Heart left ventricle (tissue), 16 donors: ENCODE results near the gene CCL1. TPM values are rescaled to one million over a fixed set of nuclear protein-coding genes. Genes with fewer than 3 reads are reported as not detected.

ENCODE experiments used
- ATAC-seq, 4 donors: fragments of 200-7000 bp; cut with Tn5 transposase; one replicate each; pipeline ENCODE4 v1.9.1; 2020 to 2022; ENCODE audit warnings: moderate library complexity in 4 of 4, mild to moderate bottlenecking in 3 of 4, moderate number of reproducible peaks in 1 of 4
- DNase-seq, 5 donors: peaks; one replicate each; pipeline ENCODE4 v3.0.0-alpha.2; 2020
- H3K27ac ChIP-seq, 12 donors: fragments of 200-600 bp; sonication (generic) in 4 of 12; one replicate each; pipeline versions ENCODE4 v1.5.0 to v1.8.0; 2016 to 2022; ENCODE audit warnings: mild to moderate bottlenecking in 2 of 12
- H3K27me3 ChIP-seq, 9 donors: fragments of 200-600 bp; sonication (generic) in 2 of 9; one replicate each; pipeline versions ENCODE4 v1.5.1 to v1.8.0; 2016 to 2022; ENCODE audit warnings: mild to moderate bottlenecking in 3 of 9
- H3K36me3 ChIP-seq, 9 donors: fragments of 200-600 bp; sonication (generic) in 2 of 9; one replicate each; pipeline versions ENCODE4 v1.5.0 to v1.8.0; 2018 to 2022; ENCODE audit warnings: mild to moderate bottlenecking in 2 of 9
- H3K4me1 ChIP-seq, 12 donors: fragments of 200-600 bp; sonication (generic) in 4 of 12; one replicate each; pipeline versions ENCODE4 v1.5.0 to v1.8.0; 2016 to 2022; ENCODE audit warnings: mild to moderate bottlenecking in 3 of 12
- H3K4me3 ChIP-seq, 12 donors: fragments of 200-600 bp; sonication (generic) in 4 of 12; one replicate each; pipeline versions ENCODE4 v1.5.0 to v1.8.0; 2017 to 2022; ENCODE audit warnings: mild to moderate bottlenecking in 9 of 12, moderate library complexity in 4 of 12
- H3K9me3 ChIP-seq, 12 donors: fragments of 200-600 bp; sonication (generic) in 4 of 12; one replicate each; pipeline versions ENCODE4 v1.5.0 to v1.8.0; 2016 to 2022; ENCODE audit warnings: mild to moderate bottlenecking in 1 of 12
- POLR2A ChIP-seq, 2 donors: fragments of 450-650 bp; IDR thresholded peaks; one replicate each; pipeline ENCODE4 v1.6.1; 2017; ENCODE audit warnings: antibody characterized with exemption in 2 of 2, mild to moderate bottlenecking in 2 of 2, moderate library complexity in 2 of 2
- WGBS, 4 donors: extraction: QIAGEN DNeasy Blood & Tissue Kit in 2 of 4; methylation state at CpG; one replicate each; pipeline versions ENCODE4 v1.1.5 to v1.1.7; 2013 to 2018; 5-methylcytosine and 5-hydroxymethylcytosine counted together
- intact Hi-C, 10 donors: fragments of 100-400 bp; cut with DNase I; formaldehyde crosslinking; loops; one replicate each; pipeline versions ENCODE4 v1.11.1 to v1.14.2; 2022
- polyA plus RNA-seq, 2 donors: library from polyadenylated mRNA; stranded (reverse); fragments of 200-250 nt; gene quantifications; one replicate each; pipeline ENCODE4 v1.2.3, GENCODE V29; 2013
- total RNA-seq, 9 donors: library from RNA; depleted of rRNA in 2 of 9; stranded (reverse); fragments of >200 nt in 2 of 9; fragmentation: NEBNext Ultra II Directional in 3 of 9; extraction: Animal tissue kit (Norgen Biotek cat#: 25700) in 3 of 9; gene quantifications; one replicate each; pipeline versions ENCODE4 v1.1.0 to v1.2.4, GENCODE V29; 2016 to 2023
- TF ChIP-seq, protein P1 (sequence below), 12 donors: fragments of 200-600 bp; sonication (generic) in 4 of 12; IDR thresholded peaks; one replicate each; pipeline versions ENCODE4 v1.5.0 to v1.8.0; 2018 to 2022; ENCODE audit warnings: antibody characterized with exemption in 12 of 12, mild to moderate bottlenecking in 5 of 12
- donor health status: ischemic (EF 13 %, LVEDD 7.1; RV severe dilation, severe dysfunction).
- donor health status: healthy with polysubstance abuse.
- donor health status: DM: no; HTN: yes; CAD: no.
- donor health status: DM: no; HTN: no; CAD: no.
- donor health status: ischemic (EF 25% LVEDD 6.9; RV normal size, moderate dysfunction).
- donor health status: ischemic (EF 25% LVEDD 5.7; RV mildly dilated, moderate dysfunction).
- donor health status: healthy.
- donor health status: DM: yes; HTN: yes; CAD: no.
- donor health status: ischemic (EF 35%, LVEDD 5.7; RV mildly dilated, moderate dysfunction).
- donor health status: nonischemic (EF 11% LVEDD 7.7; RV severe dilation, severe dysfunction).
- donor health status: DM: yes; HTN: yes; CAD: no.
- donor health status: PGD.
- donor health status: ischemic (EF 29% LVEDD 5.4; RV normal size, mild dysfunction).
- donor health status: nonischemic (EF 23%, LVEDD 6.1; RV moderate dilation, normal function).

The CCL1 gene
- total and polyA plus RNA-seq, 11 donors = not detected

GRCh38 chr17:34397265-34397664 lies 34.2 kb upstream of the CCL1 start:
- no peak for TF ChIP-seq POLR2A (IDR thresholded peaks at IDR 0.05)
- TF ChIP-seq, protein P1, sequence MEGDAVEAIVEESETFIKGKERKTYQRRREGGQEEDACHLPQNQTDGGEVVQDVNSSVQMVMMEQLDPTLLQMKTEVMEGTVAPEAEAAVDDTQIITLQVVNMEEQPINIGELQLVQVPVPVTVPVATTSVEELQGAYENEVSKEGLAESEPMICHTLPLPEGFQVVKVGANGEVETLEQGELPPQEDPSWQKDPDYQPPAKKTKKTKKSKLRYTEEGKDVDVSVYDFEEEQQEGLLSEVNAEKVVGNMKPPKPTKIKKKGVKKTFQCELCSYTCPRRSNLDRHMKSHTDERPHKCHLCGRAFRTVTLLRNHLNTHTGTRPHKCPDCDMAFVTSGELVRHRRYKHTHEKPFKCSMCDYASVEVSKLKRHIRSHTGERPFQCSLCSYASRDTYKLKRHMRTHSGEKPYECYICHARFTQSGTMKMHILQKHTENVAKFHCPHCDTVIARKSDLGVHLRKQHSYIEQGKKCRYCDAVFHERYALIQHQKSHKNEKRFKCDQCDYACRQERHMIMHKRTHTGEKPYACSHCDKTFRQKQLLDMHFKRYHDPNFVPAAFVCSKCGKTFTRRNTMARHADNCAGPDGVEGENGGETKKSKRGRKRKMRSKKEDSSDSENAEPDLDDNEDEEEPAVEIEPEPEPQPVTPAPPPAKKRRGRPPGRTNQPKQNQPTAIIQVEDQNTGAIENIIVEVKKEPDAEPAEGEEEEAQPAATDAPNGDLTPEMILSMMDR (IDR thresholded peaks at IDR 0.05) = no peak
- H3K27ac ChIP-seq = no peak overlapping the region
- DNase-seq (no peak), ATAC-seq (no peak)
- peaks cover 0 to 34% (median 0%) of the 10 kb centered on the region in 9 donors for H3K27me3 ChIP-seq
- intact Hi-C loops = loop anchor here in 1 of 10 donors (10.0 kb wide), 1 partner anchor 482 kb away; no protein-coding TSS in a partner anchor
- peaks cover 0 to 17% (median 0%) of the 10 kb centered on the region in 12 donors for H3K4me1 ChIP-seq
- H3K9me3 ChIP-seq = no peaks in the 10 kb centered on the region
- H3K4me3 ChIP-seq = no peak overlapping the region
- no peaks in the 10 kb centered on the region for H3K36me3 ChIP-seq

DNA sequence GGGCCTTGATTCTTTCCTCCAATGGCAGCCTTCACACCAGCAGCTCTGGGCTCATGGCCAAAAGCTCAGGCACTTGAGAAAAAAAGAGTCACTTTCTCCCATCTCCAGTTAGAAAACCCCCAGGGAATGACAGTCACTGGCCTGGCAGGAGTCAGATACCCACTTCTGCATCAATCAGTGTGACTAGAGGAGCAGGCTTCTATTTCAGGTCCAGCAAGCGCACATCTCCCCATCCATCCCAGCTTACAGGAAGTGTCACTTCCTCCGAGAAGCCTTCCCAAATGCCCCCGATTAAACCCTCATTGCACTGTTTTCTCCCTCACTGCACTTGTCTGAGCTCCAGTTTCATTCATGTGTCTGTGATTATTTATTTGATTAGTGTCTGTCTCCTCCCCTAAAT lies 30.4 kb upstream of the CCL1 start:
- no peak for ATAC-seq
- Histone ChIP-seq H3K4me3 (no peak overlapping the region), H3K4me1 (peaks cover 0 to 2% (median 0%) of the 10 kb centered on the region in 12 donors), H3K36me3 (no peaks in the 10 kb centered on the region), H3K27ac (no peak overlapping the region), H3K27me3 (peaks cover 0 to 26% (median 0%) of the 10 kb centered on the region in 9 donors), H3K9me3 (no peaks in the 10 kb centered on the region)
- DNase-seq = no peak
- TF ChIP-seq, protein P1 (IDR thresholded peaks at IDR 0.05) = no peak
- no peak for TF ChIP-seq POLR2A (IDR thresholded peaks at IDR 0.05)
- intact Hi-C loops = loop anchor here in 1 of 10 donors (10.0 kb wide), 1 partner anchor 479 kb away; no protein-coding TSS in a partner anchor
- 60 to 71% (median 68%) methylated on average over 3 of the region's 3 CpGs for WGBS, 4 donors

- H3K36me3 ChIP-seq = no peaks in the 10 kb centered on the region
- H3K9me3 ChIP-seq = no peaks in the 10 kb centered on the region
- WGBS, 4 donors = 58 to 69% (median 60%) methylated on average over 2 of the region's 2 CpGs
- H3K27me3 ChIP-seq = peaks cover 0 to 7% (median 0%) of the 10 kb centered on the region in 9 donors
- H3K4me1 ChIP-seq = peaks cover 0 to 18% (median 0%) of the 10 kb centered on the region in 12 donors
- no peak for TF ChIP-seq POLR2A (IDR thresholded peaks at IDR 0.05)
- DNase-seq = no peak
- no peak for ATAC-seq
- H3K27ac ChIP-seq = no peak overlapping the region
- intact Hi-C loops = loop anchor here in 1 of 10 donors (10.0 kb wide), 1 partner anchor 476 kb away; no protein-coding TSS in a partner anchor
- H3K4me3 ChIP-seq = no peak overlapping the region
Measured at GRCh38 chr17:34391241-34391640, 28.2 kb upstream of the CCL1 start.

- no peak overlapping the region for H3K4me3 ChIP-seq
- no peak for DNase-seq
- peaks cover 0 to 11% (median 0%) of the 10 kb centered on the region in 9 donors for H3K27me3 ChIP-seq
- intact Hi-C loops = loop anchor here in 1 of 10 donors (10.0 kb wide), 1 partner anchor 476 kb away; no protein-coding TSS in a partner anchor
- ATAC-seq = no peak
- WGBS, 4 donors = 66 to 90% (median 87%) methylated on average over 4 of the region's 4 CpGs
- no peak overlapping the region for H3K27ac ChIP-seq
- H3K9me3 ChIP-seq = no peaks in the 10 kb centered on the region
- H3K4me1 ChIP-seq = peaks cover 0 to 19% (median 0%) of the 10 kb centered on the region in 12 donors
- TF ChIP-seq, protein P1 (IDR thresholded peaks at IDR 0.05) = no peak
- TF ChIP-seq POLR2A (IDR thresholded peaks at IDR 0.05) = no peak
- no peaks in the 10 kb centered on the region for H3K36me3 ChIP-seq
Measured at GRCh38 chr17:34390649-34391048, 27.6 kb upstream of the CCL1 start.
